ENCODE measurements around the gene WDR59. TPM values are rescaled to one million over a fixed set of nuclear protein-coding genes. Genes with fewer than 3 reads are reported as not detected.

Gene WDR59
- total RNA-seq, 1 donor: 14.8 TPM

DNA sequence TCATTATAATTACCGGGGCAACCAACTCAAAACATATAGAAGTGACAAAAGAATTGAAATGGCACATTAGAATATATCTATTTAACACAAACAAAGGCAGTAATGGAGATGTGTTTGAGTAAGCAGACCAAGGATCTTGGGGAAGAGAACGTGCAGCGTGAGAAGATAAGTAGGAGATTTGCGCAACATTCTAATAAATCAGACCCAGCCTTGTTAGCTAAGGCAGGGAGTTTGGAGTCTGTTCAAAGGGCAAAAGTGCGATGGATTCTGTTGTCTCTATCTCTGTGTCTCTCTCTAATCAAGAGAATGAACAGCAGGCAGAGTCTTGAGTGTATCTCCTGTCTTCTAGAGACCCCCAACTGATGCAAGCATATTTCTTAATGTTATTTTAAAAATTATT is 155.3 kb downstream of the WDR59 start:
- TF ChIP-seq, protein P1, sequence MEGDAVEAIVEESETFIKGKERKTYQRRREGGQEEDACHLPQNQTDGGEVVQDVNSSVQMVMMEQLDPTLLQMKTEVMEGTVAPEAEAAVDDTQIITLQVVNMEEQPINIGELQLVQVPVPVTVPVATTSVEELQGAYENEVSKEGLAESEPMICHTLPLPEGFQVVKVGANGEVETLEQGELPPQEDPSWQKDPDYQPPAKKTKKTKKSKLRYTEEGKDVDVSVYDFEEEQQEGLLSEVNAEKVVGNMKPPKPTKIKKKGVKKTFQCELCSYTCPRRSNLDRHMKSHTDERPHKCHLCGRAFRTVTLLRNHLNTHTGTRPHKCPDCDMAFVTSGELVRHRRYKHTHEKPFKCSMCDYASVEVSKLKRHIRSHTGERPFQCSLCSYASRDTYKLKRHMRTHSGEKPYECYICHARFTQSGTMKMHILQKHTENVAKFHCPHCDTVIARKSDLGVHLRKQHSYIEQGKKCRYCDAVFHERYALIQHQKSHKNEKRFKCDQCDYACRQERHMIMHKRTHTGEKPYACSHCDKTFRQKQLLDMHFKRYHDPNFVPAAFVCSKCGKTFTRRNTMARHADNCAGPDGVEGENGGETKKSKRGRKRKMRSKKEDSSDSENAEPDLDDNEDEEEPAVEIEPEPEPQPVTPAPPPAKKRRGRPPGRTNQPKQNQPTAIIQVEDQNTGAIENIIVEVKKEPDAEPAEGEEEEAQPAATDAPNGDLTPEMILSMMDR (IDR thresholded peaks at IDR 0.05; ENCODE audit: extremely low read depth, low read depth, low read length): no peak
- no peaks in the 10 kb centered on the region for H4K20me1 ChIP-seq (ENCODE audit: insufficient read depth, low read length)
- H3K27ac ChIP-seq (ENCODE audit: low read depth, low read length): no peak overlapping the region
- no peak for DNase-seq (ENCODE audit: insufficient read length, low spot score, missing footprints)
- H3K9me3 ChIP-seq (ENCODE audit: low read depth, low read length): no peaks in the 10 kb centered on the region
- H2AFZ ChIP-seq (ENCODE audit: low read length): no peak overlapping the region
- no peaks in the 10 kb centered on the region for H3K36me3 ChIP-seq (ENCODE audit: insufficient read depth, low read length)
- no peak overlapping the region for H3K4me2 ChIP-seq (ENCODE audit: insufficient read depth, low read length)
- H3K4me3 ChIP-seq (ENCODE audit: insufficient read depth, low read length): no peak overlapping the region
- peaks cover 14% of the 10 kb centered on the region for H3K27me3 ChIP-seq (ENCODE audit: insufficient read depth, low read length)
- H3K79me2 ChIP-seq (ENCODE audit: insufficient read depth, low read length): no peaks in the 10 kb centered on the region
- H3K4me1 ChIP-seq (ENCODE audit: insufficient read depth, low read length): no peaks in the 10 kb centered on the region

DNA sequence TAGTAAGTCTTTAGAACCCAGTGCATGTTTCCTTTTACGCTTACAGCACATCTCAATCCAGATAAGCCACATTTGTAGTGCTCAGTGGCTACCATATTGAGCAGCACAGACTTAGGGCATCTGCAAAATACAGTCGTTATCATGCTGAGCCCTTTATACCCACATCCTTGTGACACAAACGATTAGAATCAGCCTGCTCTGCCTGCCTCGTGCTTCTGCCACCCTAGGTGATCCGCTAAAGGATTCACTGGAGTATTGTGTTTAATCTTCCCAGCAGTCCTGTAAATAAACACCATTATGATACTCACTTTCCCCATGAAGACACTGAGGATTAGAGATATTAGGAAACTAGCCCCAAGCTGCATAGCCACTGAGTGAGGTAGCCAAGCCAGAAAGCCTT is 159.0 kb downstream of the WDR59 start:
- Histone ChIP-seq H2AFZ (ENCODE audit: low read length) (no peak overlapping the region), H3K4me1 (ENCODE audit: insufficient read depth, low read length) (no peaks in the 10 kb centered on the region), H3K4me3 (ENCODE audit: insufficient read depth, low read length) (no peak overlapping the region), H3K36me3 (ENCODE audit: insufficient read depth, low read length) (no peaks in the 10 kb centered on the region), H3K27me3 (ENCODE audit: insufficient read depth, low read length) (peaks cover 18% of the 10 kb centered on the region), H4K20me1 (ENCODE audit: insufficient read depth, low read length) (no peaks in the 10 kb centered on the region), H3K27ac (ENCODE audit: low read depth, low read length) (no peak overlapping the region), H3K9me3 (ENCODE audit: low read depth, low read length) (no peaks in the 10 kb centered on the region), H3K79me2 (ENCODE audit: insufficient read depth, low read length) (no peaks in the 10 kb centered on the region), H3K4me2 (ENCODE audit: insufficient read depth, low read length) (no peak overlapping the region)
- DNase-seq (ENCODE audit: insufficient read length, low spot score, missing footprints): no peak
- TF ChIP-seq, protein P1 (IDR thresholded peaks at IDR 0.05; ENCODE audit: extremely low read depth, low read depth, low read length): no peak

DNA sequence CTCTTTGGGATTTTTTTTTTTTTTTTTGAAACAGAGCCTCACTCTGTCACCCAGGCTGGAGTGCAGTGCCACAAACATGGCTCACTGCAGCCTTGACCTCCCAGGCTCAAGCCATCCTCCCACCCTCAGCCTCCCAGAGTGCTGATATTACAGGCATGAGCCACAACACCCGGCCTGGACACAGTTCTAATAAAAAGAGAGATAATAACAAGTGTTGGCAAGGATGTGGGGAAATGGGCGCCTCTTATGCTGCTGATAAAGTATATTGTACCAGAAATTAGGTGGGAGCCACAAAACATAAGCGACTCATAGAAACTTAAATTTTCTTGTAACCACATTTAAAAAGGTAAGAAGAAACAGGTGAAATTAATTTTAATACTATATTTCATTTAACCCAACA is 159.9 kb downstream of the WDR59 start:
- Histone ChIP-seq H3K36me3 (ENCODE audit: insufficient read depth, low read length) (no peaks in the 10 kb centered on the region), H2AFZ (ENCODE audit: low read length) (no peak overlapping the region), H3K4me3 (ENCODE audit: insufficient read depth, low read length) (no peak overlapping the region), H3K79me2 (ENCODE audit: insufficient read depth, low read length) (no peaks in the 10 kb centered on the region), H3K27me3 (ENCODE audit: insufficient read depth, low read length) (peaks cover 18% of the 10 kb centered on the region), H3K27ac (ENCODE audit: low read depth, low read length) (no peak overlapping the region), H4K20me1 (ENCODE audit: insufficient read depth, low read length) (no peaks in the 10 kb centered on the region), H3K9me3 (ENCODE audit: low read depth, low read length) (no peaks in the 10 kb centered on the region), H3K4me2 (ENCODE audit: insufficient read depth, low read length) (no peak overlapping the region), H3K4me1 (ENCODE audit: insufficient read depth, low read length) (no peaks in the 10 kb centered on the region)
- no peak for DNase-seq (ENCODE audit: insufficient read length, low spot score, missing footprints)
- TF ChIP-seq, protein P1 (IDR thresholded peaks at IDR 0.05; ENCODE audit: extremely low read depth, low read depth, low read length): no peak

Other genes starting within 250 kb of the WDR59 start
- gene FA2H, start 210.3 kb downstream of the WDR59 start, total RNA-seq: not detected in 2 replicates
- gene ZNRF1, start 13.9 kb upstream of the WDR59 start, total RNA-seq: 19.9 and 20.6 TPM in 2 replicates
- 2.7 and 3.6 TPM in 2 replicates for gene LDHD, start 131.7 kb upstream of the WDR59 start, total RNA-seq
- gene ZFP1, start 163.4 kb upstream of the WDR59 start, total RNA-seq: 12.7 TPM in 2 replicates
- not detected in 2 replicates for gene CTRB2, start 222.0 kb upstream of the WDR59 start, total RNA-seq
- not detected in 2 replicates for gene CTRB1, start 233.9 kb upstream of the WDR59 start, total RNA-seq